Activated naive CD4-positive, alpha-beta T cell (primary cell): ENCODE measurements around the gene ROMO1.
"Not testable (repeated sequence)": the region's sequence is repeated elsewhere in the genome, so short reads cannot be mapped to it uniquely, and the experiment has no call there.

Experiments used
- DNase-seq, 4 experiments: peaks; one replicate each; lab custom pipeline; 2025; lab: John Stamatoyannopoulos, UW

Gene ROMO1

GRCh38 chr20:35730583-35731468 is 31.6 kb downstream of the ROMO1 start:
- DNase-seq, result no peak

DNA sequence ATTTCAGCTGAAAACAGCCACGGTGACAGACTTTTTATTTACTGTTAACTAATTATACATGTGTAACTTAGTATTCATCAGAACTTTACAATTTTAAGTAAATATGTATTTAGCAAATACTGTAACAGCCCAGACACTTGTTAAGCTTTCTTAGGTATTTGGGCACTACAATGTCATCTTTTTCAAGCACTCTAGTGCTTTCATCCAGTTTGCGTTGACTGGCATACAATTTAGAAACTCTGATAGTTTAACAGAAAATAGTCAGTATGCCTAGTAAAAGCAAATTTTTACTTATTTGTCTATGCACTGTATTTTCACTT is 32.2 kb downstream of the ROMO1 start:
- no peak for DNase-seq

DNA sequence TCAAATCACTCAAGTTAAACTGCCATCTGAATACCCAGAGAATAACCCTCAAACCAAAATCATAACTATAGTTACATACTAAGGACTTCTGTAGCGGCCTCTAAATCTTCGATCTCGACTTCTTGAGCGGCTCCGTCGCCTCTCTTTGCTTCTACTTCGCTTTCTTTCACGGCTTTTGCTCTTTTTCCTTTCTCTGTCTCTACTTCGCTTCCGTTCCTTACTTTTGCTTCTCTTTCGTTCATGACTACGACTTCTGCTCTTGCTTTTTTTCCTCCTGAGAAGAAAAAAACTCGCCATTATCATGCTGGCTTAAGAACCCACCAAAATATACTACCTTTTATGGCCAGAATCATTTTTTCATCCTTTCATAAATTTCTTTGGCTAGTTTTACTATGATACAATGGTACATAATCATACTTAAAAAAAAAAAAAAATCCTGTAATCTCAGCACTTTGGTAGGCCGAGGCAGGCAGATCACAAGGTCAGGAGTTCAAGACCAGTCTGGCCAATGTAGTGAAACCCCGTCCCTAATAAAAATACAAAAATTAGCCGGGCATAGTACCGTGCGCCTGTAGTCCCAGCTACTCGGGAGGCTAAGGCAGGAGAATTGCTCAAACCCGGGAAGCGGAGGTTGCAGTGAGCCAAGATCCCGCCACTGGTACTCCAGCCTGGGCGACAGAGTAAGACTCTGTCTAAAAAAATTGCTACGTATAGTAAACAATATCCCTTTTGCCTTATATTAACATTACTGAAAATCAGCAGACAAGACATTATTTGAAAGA is 32.8 kb downstream of the ROMO1 start:
- DNase-seq, result no peak

DNA sequence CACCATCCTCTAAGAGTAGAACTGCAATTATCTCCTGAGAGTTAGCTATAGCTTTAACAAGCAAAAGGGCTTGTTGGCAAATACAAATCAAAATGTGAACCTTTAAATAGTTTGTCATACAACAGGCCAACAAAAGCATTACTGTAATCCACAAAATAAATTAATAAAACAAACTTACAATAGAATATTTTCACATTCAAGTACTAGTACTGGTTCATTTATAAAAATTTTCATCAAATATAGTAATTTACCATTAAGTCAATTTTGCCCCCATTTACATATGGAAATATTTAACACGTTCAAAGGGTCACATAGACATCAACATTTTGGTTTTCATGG is 33.4 kb downstream of the ROMO1 start:
- no peak for DNase-seq

- no peak for DNase-seq
These were observed 35.2 kb downstream of the ROMO1 start for GRCh38 chr20:35734374-35734773.

DNA sequence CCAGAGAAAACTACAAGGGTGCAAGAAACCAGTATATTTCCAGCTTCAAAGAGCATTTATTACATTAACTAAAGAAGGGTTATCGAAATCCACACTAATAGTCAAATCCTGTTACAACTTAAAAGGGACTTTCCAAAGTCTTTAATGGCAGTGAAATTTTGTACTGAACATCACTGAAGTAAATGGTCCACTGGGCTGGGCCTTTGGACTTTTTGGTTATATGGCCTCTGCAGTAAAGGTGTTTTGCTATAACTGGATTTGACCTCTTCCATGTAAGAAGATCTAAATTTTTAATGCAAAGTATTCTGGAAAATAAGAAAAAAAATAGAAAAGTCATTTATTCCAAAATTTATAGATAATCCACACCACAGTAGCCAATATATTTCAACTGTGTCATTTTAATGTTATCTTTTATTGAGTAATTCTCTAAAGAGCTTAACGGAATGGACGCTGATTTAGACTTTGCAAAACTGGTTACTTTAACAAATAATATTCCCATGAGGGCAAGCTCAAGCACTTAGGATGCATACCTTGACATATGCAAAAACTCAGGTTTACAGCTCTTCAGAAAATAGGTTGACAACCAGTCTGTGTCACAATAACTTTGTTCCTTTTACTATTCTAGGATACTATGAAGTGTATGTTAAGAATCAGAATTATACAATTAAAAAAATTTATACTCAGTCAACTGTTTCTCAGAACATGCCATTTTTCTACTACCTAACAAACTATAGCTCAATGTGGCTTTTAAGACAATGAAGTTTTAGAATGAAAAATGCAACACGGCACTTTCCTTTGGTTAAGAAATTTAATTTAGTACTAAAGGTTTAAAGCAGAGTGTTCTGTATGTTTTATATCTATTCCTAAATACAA is 35.8 kb downstream of the ROMO1 start:
- no peak for DNase-seq

GRCh38 chr20:35735826-35736470 is 36.7 kb downstream of the ROMO1 start:
- DNase-seq, result no peak

DNA sequence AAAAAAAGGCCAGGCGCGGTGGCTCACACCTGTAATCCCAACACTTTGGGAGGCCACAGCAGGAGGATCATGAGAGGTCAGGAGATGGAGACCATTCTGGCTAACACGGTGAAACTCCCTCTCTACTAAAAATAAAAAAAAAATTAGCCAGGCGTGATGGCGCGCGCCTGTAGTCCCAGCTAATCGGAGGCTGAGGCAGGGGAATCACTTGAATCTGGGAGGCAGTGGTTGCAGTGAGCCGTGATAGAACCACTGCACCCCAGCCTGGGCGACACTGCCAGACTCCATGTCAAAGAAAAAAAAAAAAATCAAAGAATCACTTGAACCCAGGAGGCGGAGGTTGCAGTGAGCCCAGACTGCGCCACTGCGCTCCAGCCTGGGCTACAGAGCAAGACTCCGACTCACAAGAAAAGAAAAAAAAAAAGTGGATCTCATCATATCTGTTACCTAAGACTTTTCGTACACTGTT is 38.7 kb downstream of the ROMO1 start:
- DNase-seq, result no peak

DNA sequence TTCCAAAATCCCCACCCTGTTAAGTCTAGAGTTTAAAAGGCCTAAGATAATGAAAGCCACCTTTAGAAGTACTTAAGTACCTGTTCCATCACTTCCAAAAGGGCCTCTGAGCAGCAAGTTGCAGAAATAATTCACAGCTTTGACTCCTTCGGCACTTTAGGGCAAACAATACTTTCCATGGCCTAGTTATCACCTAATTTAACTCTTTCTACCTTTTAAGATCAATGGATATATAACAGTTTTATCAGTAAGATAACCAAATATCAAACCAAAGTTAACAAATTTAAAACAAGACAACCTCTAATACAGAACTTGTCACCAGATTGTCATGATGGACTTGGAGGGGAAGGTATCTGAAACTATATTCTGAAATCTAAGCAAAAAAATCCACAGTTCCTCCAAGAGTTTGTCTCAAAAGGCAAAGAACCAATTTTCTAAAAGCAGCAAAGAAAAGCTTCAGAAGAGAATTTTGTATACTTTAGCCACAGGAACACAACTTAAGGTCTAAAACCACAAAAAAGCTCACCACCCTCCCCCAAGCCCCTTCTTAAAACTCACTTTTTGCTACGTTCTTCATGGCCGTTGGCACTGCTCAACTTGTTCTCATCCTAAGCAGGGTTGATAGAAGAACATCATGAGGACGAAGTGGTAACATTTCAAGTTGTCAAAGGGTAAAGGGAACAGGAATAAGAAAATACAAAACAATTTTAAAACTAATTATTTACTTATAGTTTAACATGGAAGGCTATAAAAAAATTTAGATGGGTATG is 39.4 kb downstream of the ROMO1 start:
- DNase-seq, result no peak

GRCh38 chr20:35739294-35740163 is 40.3 kb downstream of the ROMO1 start:
- DNase-seq, result no peak

DNA sequence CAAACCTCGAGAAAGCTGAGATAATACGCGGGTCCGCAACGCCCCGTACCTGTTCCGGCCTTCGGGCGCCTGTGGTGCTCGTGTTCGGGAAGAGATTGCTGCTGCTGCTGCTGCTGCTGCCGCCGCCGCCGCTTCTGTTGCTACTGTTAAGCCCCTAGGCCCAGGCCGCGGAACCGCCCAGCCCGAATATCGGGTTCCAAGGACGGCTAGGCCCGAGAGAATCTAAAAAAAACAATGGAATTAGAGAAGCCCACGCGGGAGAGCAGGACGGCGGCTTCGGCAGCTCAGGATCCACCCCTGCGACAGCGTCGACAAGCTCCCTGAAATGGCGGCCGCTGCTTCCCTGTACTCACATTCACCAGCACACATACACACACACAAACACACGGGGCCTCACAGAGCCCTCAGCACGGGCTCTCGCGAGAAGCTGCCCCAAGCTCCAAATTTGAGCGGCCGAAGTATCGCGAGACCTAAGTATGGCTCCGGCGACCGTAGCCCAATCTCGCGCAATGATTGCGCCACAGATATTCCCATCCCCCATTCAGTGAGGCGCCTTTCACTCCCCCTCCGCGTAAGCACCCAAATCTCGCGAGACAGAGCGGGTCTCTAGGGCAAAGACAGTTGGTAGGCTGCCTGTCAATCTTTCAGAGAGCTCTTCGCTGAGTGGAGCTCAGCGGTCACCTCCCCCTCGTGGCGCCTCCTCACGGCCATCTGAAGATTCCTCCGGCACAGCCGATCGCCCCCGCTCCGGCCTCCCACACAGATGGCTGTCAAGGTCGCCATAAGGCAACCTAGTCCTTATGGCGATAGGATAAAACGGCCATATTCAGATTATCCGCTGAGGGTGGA is 42.9 kb downstream of the ROMO1 start, which contains the start of gene RBM39:
TSS of gene RBM39 (minus strand) at position 369 of the 849 bp plus-strand sequence. CDS start 1,386 bp downstream, outside the sequence.
- DNase-seq, result peak; percentile 91 to 97 (median 97)

DNA sequence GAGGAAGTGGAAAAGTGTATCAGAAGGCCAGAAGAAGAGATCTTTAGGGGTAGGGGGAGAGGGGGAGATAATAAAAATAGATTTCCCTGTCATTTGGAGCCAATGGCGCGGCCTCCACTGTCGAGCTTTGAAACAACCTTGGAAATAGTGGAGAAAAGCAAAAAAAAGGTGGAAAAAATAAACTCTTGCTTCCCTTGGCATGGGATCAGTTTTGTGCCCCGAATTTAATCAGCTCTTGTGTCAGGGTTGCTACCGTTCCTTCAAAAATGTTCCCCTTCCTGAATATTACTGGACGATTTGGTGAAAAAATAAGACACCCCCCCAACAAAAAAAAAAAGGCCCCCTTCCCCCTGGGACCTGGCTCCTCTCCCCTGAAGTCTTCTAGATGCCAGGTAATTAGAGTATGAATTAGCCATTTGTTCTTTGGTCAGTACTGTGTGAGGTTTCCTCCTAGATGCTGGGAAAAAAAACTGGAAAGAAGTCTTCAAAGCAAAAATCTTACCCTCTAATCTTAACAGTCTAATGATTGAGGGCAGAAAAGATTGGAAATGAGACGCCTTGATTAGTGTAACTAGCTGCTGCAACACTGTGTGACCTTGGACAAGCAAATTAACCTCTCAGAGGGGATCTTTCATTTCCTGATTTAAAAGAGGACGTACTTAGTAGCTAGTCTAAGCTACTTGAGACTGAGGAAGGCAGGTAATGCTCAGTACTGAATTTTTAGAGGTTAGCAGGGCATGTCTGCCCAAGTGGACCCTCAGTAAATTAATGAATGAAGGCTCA is 43.7 kb downstream of the ROMO1 start:
- no peak for DNase-seq

- DNase-seq, result no peak
These were observed 44.7 kb downstream of the ROMO1 start for GRCh38 chr20:35743693-35744491.

GRCh38 chr20:35744492-35744841 is 45.3 kb downstream of the ROMO1 start:
- DNase-seq, result not testable (repeated sequence)
